Measurements from ENCODE around the gene POLR2E. TPM values are rescaled to one million over a fixed set of nuclear protein-coding genes. Genes with fewer than 3 reads are reported as not detected.

Gene POLR2E
- total and polyA plus RNA-seq, 2 of the 8 experiments (the other 6 are each of a cell fraction or from before 2014, with no cell fraction given), result 281 to 381 TPM

- TF ChIP-seq TAF7 (optimal IDR thresholded peaks at IDR 0.05; ENCODE audit: borderline replicate concordance, low read depth, low read length), result no peak
Measured at GRCh38 chr19:1111641-1112267, 16.6 kb upstream of the POLR2E start (continued).
